SW480 (cell line): ENCODE measurements around the gene KCNH1.

Experiments
- DNase-seq: peaks from one replicate; pipeline ENCODE4 v3.0.0-alpha.2; 2016; ENCODE audit warnings: low spot score

KCNH1 gene

DNA sequence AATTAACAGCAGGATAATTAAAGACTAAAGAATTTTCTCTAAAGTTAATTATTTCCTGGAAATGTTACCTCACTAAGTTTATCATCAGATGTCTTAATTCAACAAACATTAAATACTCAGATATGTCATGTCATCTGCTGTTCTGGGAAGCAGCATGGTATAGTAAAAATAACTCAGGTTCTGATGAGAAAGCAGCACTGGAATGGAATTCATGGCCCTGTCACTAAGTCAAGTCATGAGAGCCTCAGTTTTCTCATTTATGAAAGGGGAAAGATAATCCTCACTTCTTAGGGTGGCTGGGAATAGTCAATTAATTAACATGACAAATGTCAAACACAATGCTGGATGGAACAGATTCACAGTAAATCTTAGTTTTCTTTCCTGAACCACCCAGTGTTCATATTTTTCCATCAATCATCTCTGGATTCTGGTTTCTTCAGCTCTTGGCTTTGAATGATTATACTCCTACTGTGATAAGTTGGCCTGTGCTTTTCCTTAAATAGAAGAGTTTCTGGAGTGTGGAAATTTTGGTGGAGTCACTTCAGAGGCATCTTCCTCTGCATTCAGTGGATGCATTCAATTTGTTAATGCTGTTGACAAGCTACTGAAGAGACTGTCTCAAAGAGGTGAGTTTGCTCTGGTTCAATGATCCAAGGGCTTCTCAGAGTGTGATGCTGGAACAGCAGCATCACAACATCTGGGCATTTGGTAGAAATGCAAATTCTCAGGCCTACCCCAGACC is 319.4 kb downstream of the KCNH1 start:
- no peak for DNase-seq

DNA sequence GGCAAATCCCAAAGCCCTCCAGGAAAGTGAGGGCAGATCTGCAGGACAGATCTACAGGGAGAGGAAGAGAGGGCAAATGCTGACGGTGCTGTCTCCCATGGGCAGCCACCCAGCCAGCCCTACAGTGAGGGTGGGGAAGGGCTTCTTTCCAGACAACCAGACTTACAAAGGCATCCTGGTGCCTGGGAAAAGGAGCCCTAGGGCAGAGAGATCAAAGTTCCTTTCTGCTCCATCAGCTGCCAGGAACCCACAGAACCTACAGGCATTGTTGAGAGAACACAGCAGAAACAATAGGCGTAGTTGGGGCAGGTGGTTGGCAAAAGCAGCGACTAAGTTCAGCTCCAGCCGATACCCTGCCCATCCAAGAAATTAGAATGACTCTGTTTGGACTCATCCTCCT is 332.4 kb downstream of the KCNH1 start:
- no peak for DNase-seq

DNA sequence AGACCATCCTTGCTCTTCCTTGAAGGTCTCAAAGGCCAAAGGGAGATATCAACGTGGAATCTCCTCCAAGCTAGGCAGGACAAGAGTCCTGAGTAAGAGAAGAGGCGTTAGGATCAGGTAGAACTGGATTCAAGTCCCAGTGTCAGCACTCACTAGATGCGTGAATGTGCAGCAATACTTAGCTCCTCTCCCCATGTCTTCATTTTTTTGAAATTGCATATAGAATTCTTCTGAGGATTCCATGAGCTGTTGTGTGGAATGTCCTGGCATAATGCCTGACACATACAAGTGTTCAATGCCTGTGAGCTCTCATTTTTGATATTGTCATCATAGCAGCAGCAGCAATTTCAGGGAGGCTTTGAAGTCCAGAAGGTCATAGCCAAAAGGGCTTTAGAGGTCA is 333.2 kb downstream of the KCNH1 start:
- no peak for DNase-seq

DNA sequence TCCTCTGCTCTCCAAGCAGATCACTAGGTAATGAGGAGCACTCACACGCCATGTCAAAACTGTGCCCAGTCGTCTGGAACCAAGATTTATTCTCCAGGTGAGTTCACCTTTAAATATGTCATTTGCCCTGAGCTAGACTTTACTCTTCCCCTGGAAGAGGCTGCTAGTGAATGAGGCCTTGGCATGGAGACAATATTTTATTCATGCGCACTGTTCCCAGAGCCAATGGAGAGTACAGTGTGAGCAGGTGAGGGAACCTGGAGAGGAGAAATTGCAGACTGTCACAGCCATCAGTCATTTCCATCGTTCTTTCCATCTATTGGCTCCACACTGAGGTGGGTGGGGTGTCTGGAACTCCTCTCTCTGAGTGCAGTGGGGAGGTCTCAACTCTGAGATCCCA is 333.6 kb downstream of the KCNH1 start:
- no peak for DNase-seq

DNA sequence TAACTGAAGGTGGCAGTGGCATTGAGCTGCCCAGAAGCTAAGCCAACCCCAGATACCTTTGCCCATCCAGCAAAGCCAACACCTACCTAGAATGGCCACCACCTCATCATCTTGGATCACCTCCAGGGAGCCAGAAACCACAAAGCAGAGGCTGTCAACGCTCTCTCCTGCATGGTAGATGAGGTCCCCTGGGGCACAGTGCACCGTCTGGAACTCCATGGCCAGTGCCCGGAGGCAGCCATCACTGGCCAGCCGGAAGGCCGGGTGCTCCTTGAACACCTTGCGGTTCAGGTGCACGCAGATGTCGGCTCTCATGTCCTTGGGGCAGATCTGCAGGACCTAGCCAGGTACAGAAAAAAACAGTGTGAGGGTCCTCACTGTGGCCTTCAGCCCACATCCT is 336.5 kb downstream of the KCNH1 start:
- DNase-seq = no peak

DNA sequence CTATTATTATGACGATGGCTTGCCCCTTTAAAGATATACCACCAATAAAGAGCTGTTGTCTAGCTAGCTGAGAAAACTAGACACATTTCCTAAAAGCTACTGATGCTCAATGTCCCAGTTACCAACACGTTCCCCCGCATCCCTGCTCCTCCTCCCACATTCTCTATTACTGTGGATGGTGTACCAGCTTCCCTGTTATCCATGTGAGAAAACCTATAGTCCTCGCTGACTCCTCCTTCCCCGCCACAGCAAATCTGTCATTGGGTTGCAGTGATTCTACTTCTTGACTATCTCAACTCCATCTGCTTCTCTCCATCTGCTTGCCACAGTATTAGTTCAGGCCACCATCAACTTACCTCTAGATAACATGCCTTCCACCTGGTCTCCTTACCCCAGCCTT is 337.5 kb downstream of the KCNH1 start:
- no peak for DNase-seq

DNA sequence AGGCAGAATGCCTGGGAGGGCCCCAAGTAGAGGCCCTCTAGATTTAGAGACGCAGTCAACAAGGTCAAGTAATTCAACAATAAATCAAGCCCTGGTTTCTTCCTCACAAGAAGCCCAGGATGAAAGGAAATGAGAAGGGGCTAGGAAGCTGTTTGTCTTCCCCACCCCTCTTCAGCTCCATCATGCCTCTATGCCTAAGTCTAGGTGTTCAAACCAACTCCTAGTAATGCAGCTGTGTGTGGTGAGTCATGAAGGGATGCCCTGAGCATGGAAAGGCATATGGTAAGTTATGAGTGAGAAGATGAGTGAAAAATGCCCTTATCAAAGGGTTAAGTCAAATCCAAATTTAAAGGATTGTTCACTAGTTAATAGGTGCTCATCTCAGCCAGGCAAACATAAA is 339.5 kb downstream of the KCNH1 start:
- no peak for DNase-seq

DNA sequence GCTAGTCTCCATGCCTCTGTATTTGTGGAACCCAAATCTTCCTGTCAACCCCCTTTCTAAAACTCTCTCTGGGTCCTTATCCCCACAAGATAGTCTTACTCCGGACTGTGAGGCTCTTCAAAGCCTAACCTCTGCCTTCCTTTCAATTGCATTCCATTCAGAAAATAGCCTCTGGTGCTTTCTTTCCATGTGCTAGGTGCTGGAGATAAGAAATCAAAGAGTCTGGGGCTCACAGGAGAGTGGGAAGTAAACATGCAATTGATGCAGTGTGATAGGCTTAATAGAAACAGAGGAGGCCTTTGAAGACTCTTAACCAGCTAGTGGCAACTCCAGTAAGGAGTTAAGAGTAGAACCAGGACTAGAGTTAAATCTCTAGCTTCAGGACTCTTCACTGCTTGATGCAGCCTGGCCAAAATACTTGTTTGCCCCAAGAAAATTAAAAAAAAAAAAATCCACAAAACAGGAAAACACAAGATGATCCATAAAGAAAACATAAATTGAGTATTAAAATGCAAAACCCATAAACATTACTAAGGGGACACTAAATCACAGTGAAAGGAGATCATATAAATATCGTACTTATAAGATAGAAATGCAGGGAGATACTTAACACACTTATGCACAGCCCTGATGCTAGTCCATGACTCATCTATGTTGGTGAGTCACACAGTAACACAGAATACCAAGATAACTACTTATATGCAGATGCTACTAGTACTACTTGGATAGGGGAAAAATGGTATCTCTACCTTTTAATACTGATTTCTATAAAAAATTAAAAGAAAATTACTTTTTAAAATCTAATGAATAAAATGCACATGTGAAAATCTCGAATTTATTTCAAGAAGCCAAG is 341.5 kb downstream of the KCNH1 start:
- DNase-seq = peak; percentile 59

DNA sequence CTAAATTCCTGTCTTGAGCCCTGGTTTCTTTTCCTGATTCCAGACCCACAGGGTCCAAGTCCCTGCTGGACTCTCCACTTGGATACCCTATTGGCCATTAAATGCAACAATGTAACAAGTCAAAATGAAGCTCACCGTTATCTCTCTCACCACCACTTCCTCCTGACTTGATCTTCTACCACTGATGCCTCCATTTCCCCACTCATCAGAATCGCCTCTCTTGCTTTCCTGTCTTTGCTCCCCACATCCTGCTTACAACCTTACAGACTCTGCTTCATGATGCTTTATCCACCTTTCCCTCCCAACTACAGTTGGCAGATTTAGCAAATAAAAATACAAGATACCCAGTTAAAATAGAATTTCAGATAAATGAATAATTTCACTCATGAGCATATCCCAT is 343.8 kb downstream of the KCNH1 start:
- no peak for DNase-seq

DNA sequence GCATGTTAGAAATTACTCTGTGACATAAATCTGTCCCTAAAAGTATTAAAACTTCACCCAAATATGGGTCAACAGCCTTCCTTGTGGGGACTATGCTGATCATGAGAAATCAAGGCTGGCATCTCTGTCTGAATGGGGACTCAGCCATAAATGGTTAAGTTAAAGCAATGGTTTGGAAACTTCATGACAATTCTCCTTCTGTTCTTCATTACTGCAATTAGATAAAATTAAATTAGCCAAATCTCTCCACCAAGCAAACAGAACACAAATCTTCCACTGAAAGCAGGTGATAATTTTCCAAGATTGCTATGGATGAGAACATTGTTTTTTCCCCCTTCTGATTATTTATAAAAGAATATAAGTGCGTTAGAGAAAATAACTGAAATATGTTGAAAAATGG is 346.1 kb downstream of the KCNH1 start:
- DNase-seq = no peak

DNA sequence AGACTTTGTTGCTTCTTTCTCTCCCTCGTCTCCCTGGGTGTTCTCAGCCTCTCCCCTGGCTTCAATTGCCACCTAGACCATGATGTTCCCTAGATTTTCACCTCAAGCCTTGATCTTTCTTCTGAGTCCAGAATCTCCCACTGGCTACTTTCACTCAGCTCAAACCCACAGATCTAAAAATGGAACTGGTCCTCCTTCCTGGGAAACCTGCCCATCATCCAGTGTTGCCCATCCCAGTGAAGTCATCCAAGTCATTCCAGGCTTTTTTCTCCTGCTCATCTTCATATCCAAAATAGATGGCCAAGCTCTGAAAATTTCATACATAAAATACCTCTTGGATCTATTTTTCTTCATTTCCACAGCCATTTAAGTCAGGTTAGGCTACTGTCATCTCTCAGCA is 347.4 kb downstream of the KCNH1 start:
- DNase-seq = no peak

DNA sequence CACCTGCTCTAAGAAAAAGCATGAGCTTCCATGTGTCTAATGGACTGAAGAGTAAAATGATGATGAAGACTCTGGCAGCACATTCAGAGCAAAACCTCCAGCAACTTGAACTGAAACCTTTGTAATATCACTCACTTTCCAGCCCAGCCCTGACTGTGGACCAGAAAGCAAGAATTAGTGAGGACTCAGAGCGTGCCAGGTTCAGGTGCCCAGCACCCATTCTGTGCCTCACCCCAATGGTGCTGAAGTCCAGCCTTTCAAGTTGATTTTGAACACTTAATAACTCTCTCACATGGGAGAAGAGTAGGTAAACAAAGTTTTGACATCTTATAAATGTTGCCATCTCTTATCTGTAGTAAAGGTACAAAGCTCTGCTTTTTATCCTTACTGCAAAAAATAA is 350.0 kb downstream of the KCNH1 start:
- DNase-seq = no peak

DNA sequence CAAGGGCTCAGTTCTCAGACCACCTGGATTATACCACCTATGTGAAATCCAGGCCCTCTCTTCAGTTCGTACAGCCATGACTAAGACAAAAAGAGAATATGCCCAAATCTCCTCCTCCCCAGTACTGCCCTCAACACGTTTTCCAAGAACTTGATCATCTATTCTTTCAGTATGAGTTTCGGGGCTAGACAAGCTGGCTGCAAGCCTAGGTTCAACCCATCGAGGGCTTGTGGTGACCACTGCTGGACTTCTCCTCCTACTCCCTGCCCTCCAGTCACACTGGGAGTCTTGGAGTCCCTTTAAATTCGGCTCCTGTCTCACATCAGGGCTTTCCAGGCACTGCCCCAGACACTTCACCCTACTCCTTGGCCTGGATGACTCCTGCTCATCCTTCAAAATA is 352.3 kb downstream of the KCNH1 start:
- DNase-seq = no peak

DNA sequence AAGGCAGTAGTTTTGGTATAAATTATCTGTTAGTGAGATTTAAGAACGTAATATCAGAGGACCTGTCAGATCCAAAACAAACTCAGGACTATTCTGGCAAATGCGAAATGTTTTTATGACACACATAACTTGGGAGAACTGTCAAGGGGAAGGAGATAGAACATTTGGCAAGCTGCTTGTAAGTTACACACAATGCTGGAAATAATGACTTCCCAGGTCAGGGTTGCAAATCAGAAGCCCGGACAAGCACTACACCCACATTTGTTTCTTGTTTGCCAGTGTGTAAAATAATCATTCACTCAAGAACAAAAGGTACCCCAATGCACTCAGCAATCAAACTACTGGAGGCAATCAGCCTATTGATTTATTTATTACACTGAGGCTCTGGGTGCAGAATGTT is 354.7 kb downstream of the KCNH1 start:
- DNase-seq = no peak

DNA sequence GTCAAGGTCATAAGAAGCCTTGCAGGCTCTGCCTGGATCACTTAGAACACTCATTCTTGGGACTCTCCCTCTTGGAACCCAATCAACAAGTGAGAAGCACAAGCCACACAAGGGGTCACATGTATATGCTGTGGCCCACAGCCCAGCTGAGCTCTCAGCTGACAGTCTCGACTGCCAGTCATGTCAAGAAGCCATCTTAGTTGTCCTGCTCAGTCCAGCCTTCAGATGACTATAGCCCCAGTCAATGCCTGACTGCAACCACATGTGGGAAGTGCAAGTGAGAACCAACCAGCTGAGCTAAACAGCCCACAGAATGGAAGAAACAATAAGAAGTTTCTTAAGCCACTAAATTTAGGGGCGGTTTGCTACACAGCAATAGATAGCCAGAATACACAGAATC is 356.0 kb downstream of the KCNH1 start:
- no peak for DNase-seq

DNA sequence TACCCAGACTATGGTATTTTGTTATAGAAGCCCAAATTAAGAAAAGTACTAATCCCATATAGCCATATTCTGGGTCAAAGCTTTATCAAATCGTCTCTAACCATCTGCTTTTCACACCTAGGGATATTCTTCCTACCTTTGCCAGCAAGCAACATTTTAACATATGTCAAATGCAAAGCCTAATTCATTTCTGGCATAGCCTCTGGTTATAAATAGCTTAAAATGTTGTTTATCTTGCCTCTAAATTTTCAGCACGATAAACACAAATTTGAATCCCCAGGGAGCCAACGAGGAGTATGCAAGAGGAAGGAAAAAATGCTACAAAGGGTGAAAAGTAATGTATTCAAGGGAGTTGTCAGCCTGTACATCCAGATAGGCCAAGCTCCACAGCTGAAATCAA is 357.2 kb downstream of the KCNH1 start:
- DNase-seq = no peak

DNA sequence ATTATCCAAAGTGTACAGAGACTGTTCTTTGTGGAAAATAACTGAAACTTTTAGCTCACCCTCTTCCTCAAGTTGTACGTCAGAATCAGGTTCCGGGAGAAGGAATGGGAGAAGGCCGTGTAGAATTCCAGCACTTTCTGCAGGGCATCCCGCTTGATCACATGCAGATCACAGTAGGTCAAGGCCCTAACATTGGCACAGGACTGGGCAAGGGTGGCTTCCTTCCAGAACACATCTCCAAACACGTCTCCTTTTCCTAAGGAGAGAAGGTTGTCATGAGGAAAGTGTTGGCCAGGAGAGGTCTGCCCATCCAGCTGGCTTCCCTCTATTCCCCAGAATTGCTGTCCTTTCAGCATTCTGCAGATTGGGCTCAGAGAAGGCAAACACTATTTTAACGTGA is 358.7 kb downstream of the KCNH1 start:
- no peak for DNase-seq

DNA sequence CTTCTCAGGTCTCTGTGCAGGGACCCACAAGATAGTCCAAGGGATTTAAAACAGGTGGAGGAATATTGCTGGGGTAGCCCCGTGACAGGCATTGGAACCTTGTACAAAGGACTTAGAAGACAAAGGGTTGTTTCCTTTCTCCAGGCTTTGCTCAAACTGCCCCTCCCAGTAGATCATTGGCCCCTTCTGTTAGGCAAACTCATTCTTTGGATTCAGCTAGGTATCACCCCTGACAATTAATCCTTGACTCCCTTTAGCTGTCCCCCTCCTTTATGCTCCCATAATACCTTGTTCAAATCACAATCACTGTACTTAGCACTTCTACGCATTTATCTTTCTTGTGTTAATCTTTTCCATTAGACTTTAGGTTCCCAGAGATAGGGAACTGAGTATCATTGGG is 360.5 kb downstream of the KCNH1 start:
- no peak for DNase-seq

DNA sequence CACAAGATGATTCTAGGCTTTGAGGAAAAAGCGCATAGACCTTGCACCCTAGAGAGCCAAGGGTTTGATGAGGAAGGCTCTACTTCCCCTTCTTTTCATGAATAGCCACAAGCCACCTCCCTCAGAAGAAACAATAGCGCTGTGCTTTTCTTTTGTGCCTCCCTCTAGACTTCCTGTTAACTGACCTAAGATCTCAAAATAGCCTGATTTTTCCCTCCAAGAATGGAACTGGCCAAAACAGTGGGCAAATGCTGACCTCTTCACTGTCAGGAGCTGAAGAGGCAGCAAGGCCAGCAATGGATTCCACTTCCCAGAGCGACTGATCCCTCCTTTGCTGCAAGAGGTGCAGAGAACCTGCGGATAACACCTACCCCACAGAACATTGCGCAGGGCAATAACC is 362.8 kb downstream of the KCNH1 start:
- no peak for DNase-seq

DNA sequence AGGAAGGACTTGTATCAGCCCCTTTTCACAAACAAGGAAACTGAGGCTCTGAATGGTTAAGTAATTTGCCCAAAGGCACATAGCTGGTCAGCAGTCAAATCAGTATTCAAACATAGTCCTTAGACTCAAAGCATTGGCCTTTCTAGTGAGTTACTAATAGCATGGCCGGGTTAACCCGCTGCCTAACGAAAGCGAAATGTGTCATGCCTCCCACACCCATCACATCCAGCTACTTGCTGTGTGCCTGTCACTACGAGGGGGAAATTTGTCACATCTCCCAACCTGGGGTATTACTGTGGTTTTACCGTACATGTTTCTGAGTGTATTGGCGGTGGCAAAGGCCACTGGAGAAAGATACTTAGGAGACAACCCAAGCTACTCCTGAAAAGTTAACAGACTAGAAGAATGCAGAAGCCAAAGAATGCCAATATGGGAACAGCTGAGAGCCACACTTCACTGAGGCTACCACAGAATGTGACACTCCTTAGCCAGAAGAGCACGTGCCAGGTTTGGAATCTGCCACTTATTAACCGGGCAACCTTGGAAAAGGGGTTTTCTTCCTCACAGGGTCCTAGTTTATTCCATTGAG is 363.5 kb downstream of the KCNH1 start:
- DNase-seq = no peak

DNA sequence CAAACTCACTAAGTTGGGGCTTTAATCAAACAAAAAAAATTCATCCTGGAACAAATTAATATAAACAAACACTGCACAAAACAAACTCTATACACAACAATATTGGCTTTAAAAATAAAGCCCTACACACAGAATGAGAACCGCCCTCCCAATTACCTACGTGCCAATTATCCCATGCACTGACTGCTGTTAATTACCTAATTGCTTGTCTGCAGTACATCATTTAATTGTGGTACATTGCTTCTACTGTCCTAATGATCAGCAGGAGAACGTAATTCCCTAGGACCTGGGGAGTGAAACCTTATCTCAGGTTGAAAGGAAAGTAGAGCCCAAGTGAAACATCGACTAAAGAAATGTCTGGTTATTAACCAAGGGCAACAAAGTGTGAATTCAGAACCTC is 364.5 kb downstream of the KCNH1 start:
- DNase-seq = no peak

DNA sequence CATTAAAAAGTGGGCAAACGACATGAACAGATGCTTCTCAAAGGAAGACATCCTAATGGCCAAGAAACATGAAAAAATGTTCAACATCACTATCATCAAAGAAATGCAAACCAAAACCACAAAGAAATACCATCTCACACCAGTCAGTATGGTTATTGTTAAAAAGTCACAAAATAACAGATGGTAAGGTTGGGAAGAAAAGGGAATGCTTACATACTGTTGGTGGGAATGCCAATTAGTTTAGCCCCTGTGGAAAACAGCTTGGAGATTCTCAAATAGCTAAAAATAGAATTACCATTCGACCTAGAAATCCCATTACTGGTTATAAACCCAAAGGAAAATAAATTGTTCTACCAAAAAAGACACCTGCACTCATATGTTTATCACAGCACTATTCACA is 369.4 kb downstream of the KCNH1 start:
- DNase-seq = no peak

DNA sequence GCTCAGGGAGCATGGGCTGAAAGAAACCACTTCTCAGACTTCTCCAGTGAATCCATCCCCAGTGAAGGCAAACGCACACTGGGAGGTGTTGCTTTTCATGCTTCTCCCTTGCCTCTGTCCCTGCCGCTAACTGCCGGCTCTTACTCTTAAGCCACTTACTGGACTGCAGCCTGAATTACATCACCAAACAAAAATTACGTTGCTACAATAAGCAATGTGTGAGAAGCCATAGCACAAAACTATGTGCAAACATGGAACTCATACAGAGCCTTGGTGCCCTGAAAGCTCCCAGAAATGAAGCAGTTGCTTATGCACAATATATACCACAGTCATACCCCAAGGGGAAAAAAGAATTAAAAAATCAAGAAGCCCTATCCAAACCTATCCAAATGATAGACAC is 375.2 kb downstream of the KCNH1 start:
- DNase-seq = no peak
